ENCODE results near the gene PLCL2.

- no peak for TF ChIP-seq EZH2 (IDR thresholded peaks at IDR 0.05; ENCODE audit: low read length, missing control alignments)
- TF ChIP-seq CTCF (conservative IDR thresholded peaks at IDR 0.05 in 1 of 2, IDR thresholded peaks at IDR 0.05 in 1 of 2; ENCODE audit: low read depth in 1 of 2, low read length in 2 of 2): no peak
Measured at GRCh38 chr3:16855497-16855896, 29.3 kb upstream of the PLCL2 start.
